ENCODE results near the gene CMTM1. TPM values are rescaled to one million over a fixed set of nuclear protein-coding genes. Genes with fewer than 3 reads are reported as not detected.
"Not testable (repeated sequence)": the region's sequence is repeated elsewhere in the genome, so short reads cannot be mapped to it uniquely, and the experiment has no call there.

CMTM1 gene
- total RNA-seq, 2 experiments from 2014 or later, result 6.4 to 11.8 TPM

DNA sequence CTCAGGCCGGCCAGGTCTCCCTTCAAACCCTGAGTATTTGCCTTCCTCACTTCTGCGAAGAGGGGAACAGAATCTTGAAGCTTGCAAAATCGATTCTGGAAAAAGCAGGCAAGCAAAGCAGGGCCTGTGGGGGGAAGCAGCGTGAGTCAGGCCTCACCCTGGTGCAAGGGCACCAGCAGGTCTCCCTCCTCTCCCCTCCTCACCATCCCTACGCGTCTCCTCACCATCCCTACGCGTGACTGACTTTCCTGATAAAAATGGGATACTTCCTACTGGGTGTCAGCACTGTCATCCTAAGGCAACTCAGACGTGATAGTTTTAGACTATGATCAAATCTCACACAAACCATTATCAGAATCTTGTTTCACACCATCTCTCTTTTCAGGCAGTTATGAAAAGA lies 50.4 kb downstream of the CMTM1 start:
- ATAC-seq (no peak), DNase-seq (no peak)
- intact Hi-C loops (cut with DNase I, micrococcal nuclease), result no loop called here
- Mint-ChIP-seq H3K4me1 (no peaks in the 10 kb centered on the region), H3K9me3 (ENCODE audit: low read depth) (no peaks in the 10 kb centered on the region), H3K4me3 (no peak overlapping the region), H3K27me3 (no peaks in the 10 kb centered on the region), H3K27ac (no peak overlapping the region), H3K36me3 (ENCODE audit: low read depth) (peaks cover 9% of the 10 kb centered on the region)
- ChIA-PET POLR2A (no interaction called here), CTCF (interaction anchor here (0.6 to 1.3 kb wide), 2 partner anchors 8 to 34 kb away, joined by 3 to 4 read pairs; no protein-coding TSS in a partner anchor)

DNA sequence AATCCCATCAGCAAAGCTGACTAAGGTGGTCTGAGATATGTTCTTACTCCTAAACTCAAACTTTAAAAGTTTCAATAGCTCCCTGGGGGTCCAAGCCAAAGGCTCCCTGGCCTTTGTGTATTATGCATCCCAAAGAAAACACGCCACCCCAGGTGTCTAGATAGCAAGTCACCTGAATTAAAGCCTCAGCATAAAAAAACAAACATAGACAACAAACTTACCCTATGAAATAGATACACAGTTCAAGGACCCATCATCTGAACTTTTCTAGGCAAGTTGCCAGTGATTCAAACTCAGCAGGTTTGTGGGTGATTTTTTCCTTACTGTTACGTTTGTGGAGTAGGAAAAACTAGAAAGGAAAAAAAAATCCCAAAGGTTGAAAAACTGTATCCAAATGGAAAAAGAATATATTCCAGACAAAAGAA lies 50.8 kb downstream of the CMTM1 start:
- no peak for ATAC-seq
- no peaks in the 10 kb centered on the region for H3K4me1 Mint-ChIP-seq
- H3K36me3 Mint-ChIP-seq (ENCODE audit: low read depth), result peaks cover 5% of the 10 kb centered on the region
- intact Hi-C loops (cut with DNase I, micrococcal nuclease), result no loop called here
- CTCF ChIA-PET, result interaction anchor here (1.1 to 1.3 kb wide), 2 partner anchors 8 to 34 kb away, joined by 3 to 4 read pairs; no protein-coding TSS in a partner anchor
- no peak overlapping the region for H3K27ac Mint-ChIP-seq
- POLR2A ChIA-PET, result no interaction called here
- no peak for DNase-seq
- no peaks in the 10 kb centered on the region for H3K9me3 Mint-ChIP-seq (ENCODE audit: low read depth)
- no peak overlapping the region for H3K4me3 Mint-ChIP-seq
- H3K27me3 Mint-ChIP-seq, result no peaks in the 10 kb centered on the region

DNA sequence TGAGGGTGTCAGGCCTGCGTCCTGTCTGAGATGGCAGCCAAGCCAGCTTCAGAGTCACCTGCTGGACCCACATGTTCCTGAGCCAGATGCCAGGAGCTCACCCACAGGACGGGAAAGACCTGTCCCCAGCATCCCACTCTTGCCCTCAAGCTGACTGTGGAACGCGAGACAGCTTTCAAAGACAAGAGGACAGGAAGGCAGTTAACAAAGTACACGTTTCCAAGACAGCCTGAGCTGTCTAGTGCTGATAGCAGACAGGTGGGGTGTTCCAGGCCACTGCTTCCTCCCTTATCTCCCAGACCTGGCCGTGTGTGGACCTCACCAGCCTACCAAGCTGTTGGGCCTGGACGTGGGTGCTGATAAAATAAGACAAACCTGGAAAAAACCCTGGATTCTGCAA lies 51.5 kb downstream of the CMTM1 start:
- DNase-seq (no peak), ATAC-seq (no peak)
- H3K4me3 Mint-ChIP-seq, result no peak overlapping the region
- H3K36me3 Mint-ChIP-seq (ENCODE audit: low read depth), result peaks cover 3% of the 10 kb centered on the region
- ChIA-PET POLR2A (no interaction called here), CTCF (interaction anchor here (1.1 to 1.3 kb wide), 2 partner anchors 9 to 33 kb away, joined by 3 to 4 read pairs; no protein-coding TSS in a partner anchor)
- no peak overlapping the region for H3K27ac Mint-ChIP-seq
- intact Hi-C loops (cut with DNase I, micrococcal nuclease), result no loop called here
- no peaks in the 10 kb centered on the region for H3K4me1 Mint-ChIP-seq
- H3K27me3 Mint-ChIP-seq, result no peaks in the 10 kb centered on the region
- H3K9me3 Mint-ChIP-seq (ENCODE audit: low read depth), result no peaks in the 10 kb centered on the region

DNA sequence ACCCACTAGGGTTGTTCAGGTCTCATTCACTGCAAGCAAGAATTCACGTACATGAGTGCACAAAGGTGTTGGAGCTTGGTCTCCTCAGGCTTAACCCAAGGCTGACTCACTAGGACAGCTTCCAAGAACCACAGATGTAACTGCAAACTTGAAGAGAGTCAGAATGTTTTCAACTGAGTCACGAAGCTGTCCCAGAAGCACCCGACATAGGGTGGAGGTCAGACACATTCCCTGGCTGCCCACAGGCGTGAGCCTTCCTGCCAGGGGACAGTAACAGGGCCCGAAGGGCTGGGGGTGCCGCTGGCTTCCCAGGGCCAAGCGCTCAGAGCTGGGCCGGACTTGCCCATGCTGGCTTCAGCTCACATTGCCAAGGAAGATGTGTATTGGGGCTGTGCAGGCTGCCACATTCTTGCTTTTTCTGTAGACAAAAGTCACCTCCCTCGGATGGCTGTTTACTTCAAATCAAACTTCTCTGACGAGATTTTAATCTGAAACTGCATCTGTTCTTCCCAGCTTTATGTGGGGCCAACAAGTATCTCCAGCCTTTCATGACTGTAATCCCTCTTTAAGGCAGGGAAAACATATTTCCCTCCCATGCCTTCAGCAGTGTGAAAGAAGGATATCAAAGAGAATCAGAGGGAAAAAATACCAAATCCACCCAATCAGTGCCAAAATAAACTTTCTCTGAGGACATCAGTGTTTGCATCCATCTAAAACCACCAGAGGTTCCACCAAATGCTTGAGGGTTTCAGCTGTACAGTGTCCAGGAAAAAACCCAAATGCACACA lies 52.5 kb downstream of the CMTM1 start:
- DNase-seq (no peak), ATAC-seq (peak; percentile 26)
- intact Hi-C loops (cut with DNase I, micrococcal nuclease), result no loop called here
- Mint-ChIP-seq H3K36me3 (ENCODE audit: low read depth) (no peaks in the 10 kb centered on the region), H3K9me3 (ENCODE audit: low read depth) (no peaks in the 10 kb centered on the region), H3K4me3 (no peak overlapping the region), H3K27ac (no peak overlapping the region), H3K27me3 (no peaks in the 10 kb centered on the region), H3K4me1 (no peaks in the 10 kb centered on the region)
- POLR2A ChIA-PET, result no interaction called here
- CTCF ChIA-PET, result no interaction called here

DNA sequence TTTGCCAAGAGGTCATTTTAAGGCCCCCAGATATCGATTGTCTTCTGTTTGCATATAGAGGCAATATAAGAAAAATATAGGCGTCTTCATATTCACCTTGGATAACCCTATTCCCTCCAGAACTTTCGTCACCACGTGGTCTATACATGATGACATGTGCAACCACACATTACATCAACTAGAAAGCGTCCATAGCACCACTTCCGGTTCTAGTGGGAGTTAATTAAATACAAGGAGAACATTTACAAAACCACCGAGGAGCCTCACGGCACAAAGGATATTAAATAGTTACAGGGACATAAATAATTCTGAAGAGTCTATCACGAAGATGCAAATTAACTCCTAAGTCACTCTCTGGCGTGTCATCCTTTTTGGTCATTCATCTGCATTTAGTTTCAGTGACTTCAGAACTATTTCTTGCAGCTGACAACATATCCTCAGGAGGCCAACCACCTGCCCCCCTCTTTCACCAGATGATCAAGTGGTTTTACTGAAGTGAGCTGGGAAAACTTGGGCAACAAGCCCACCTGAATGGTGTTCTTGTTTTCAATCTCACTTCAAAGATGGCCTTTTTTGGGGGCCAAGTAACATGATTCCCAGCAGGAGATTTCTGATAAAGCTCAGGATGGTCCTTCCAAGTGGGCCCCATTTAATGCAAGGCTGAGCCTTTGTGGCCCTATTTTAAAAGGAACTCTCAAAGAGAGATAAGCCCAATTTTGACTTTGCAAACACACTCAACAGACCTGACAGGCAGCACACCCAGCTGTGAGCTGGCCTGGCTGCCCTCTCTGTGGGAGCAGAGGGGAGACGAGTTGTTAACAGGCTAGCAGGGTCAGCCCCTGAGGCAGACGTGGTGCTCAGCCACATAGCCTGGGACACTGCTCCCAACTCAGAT lies 53.5 kb downstream of the CMTM1 start:
- Mint-ChIP-seq H3K4me1 (no peaks in the 10 kb centered on the region), H3K4me3 (no peak overlapping the region), H3K9me3 (ENCODE audit: low read depth) (no peaks in the 10 kb centered on the region), H3K27me3 (no peaks in the 10 kb centered on the region), H3K36me3 (ENCODE audit: low read depth) (no peaks in the 10 kb centered on the region), H3K27ac (peak overlapping the region; percentile 43)
- CTCF ChIA-PET, result interaction anchor here (0.6 to 1.8 kb wide), 4 partner anchors 12 to 211 kb away, joined by 3 to 9 read pairs (median 6); partner anchors contain the start of gene NAE1
- POLR2A ChIA-PET, result no interaction called here
- no peak for ATAC-seq
- intact Hi-C loops (cut with DNase I, micrococcal nuclease), result no loop called here
- DNase-seq, result no peak

DNA sequence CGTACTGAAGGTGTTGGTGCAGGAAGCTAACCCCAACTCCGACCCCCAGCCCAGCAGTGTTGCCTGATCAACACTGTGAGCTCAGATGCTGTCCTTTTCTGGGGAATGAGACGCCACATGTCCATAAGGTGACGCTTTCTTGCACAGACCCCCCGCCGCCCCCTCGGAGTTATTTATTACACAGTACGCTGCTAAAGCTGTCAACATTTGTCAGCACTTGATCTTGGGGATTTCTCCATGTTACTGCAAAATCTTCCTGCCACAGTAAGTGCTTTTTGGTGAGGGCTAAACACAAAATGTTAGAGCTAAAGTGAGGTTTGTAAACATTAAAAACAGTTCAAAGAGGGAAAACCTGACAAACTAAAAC lies 54.2 kb downstream of the CMTM1 start:
- Mint-ChIP-seq H3K9me3 (ENCODE audit: low read depth) (no peaks in the 10 kb centered on the region), H3K4me3 (no peak overlapping the region), H3K27ac (no peak overlapping the region), H3K27me3 (no peaks in the 10 kb centered on the region), H3K4me1 (no peaks in the 10 kb centered on the region), H3K36me3 (ENCODE audit: low read depth) (no peaks in the 10 kb centered on the region)
- ATAC-seq (no peak), DNase-seq (no peak)
- POLR2A ChIA-PET, result no interaction called here
- CTCF ChIA-PET, result interaction anchor here (0.6 to 1.8 kb wide), 5 partner anchors 12 to 210 kb away, joined by 3 to 9 read pairs (median 3); partner anchors contain the start of gene NAE1
- intact Hi-C loops (cut with DNase I, micrococcal nuclease), result no loop called here

DNA sequence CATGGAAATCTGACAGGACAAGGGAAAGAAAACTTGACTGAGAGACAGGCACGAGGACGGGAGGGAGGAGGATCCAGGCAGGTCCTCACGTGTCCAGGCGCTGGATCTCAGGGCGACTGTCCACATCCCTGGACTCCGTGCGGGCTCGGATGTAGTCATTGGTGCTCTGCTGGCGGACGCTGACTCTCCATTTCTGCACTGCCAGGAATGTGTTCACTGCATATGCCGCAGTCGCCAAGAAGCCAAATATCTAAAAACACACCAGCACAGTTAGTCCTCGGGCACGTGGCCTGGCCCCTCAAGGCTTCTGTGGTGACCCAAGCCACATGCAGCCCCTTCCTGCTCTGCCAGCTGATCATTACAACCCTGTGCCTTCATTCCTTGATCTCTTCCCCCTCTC lies 55.7 kb downstream of the CMTM1 start:
- POLR2A ChIA-PET, result interaction anchor here (0.6 kb wide), 1 partner anchor 227 kb away, joined by 3 read pairs; no protein-coding TSS in a partner anchor

DNA sequence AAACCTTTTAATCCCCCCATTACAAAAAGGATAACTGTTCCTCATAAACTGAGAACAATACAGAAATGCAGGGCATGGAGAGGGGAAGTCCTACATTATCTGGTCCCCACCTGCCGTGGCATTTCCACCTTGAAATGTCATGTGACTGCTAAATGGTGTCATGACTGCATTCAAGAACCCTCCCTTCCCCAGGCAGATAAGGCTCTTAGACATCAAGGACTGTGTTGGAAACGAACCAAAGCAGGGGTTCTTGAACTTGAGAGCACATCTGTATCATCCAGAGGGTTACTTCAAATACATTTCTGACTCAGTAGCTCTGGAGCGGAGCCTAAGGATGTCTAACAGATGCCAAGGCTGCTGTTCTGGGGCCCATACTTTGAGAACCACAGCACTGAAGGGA lies 56.6 kb downstream of the CMTM1 start:
- DNase-seq (no peak), ATAC-seq (no peak)
- POLR2A ChIA-PET, result no interaction called here
- CTCF ChIA-PET, result interaction anchor here (1.4 kb wide), 1 partner anchor 28 kb away, joined by 4 read pairs; no protein-coding TSS in a partner anchor
- Mint-ChIP-seq H3K4me3 (no peak overlapping the region), H3K9me3 (ENCODE audit: low read depth) (no peaks in the 10 kb centered on the region), H3K27me3 (no peaks in the 10 kb centered on the region), H3K27ac (no peak overlapping the region), H3K36me3 (ENCODE audit: low read depth) (no peaks in the 10 kb centered on the region), H3K4me1 (no peaks in the 10 kb centered on the region)
- intact Hi-C loops (cut with DNase I, micrococcal nuclease), result no loop called here

More for the DNA sequence above, 55.7 kb downstream of the CMTM1 start:
- DNase-seq (no peak), ATAC-seq (no peak)
- H3K36me3 Mint-ChIP-seq (ENCODE audit: low read depth), result no peaks in the 10 kb centered on the region
- no peak overlapping the region for H3K4me3 Mint-ChIP-seq
- CTCF ChIA-PET, result no interaction called here
- H3K27ac Mint-ChIP-seq, result no peak overlapping the region
- intact Hi-C loops (cut with DNase I, micrococcal nuclease), result no loop called here
- no peaks in the 10 kb centered on the region for H3K4me1 Mint-ChIP-seq
- no peaks in the 10 kb centered on the region for H3K27me3 Mint-ChIP-seq
- no peaks in the 10 kb centered on the region for H3K9me3 Mint-ChIP-seq (ENCODE audit: low read depth)

DNA sequence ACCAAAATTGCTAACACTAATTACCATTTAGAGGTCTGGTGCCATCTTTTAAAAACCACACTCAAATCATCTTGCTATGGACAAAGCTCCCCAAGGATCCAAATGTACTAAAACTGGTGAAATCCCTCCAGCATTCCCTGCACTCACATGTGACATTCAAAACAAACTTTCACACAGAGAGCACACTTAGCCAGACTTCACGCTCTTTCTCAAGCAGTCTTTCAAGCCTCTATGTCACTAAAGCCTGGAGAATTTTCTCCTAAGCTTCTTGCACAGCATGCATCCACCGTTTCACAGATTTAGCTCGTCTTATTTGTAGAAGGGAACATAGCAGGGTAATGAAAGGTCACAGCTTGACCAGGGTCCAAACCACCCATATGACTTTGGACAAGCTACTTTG lies 57.5 kb downstream of the CMTM1 start:
- H3K27me3 Mint-ChIP-seq, result no peaks in the 10 kb centered on the region
- intact Hi-C loops (cut with DNase I, micrococcal nuclease), result no loop called here
- no peak for ATAC-seq
- no peak overlapping the region for H3K27ac Mint-ChIP-seq
- H3K36me3 Mint-ChIP-seq (ENCODE audit: low read depth), result no peaks in the 10 kb centered on the region
- POLR2A ChIA-PET, result no interaction called here
- no peaks in the 10 kb centered on the region for H3K4me1 Mint-ChIP-seq
- H3K9me3 Mint-ChIP-seq (ENCODE audit: low read depth), result no peaks in the 10 kb centered on the region
- DNase-seq, result no peak
- CTCF ChIA-PET, result interaction anchor here (0.7 to 1.4 kb wide), 2 partner anchors 24 to 27 kb away, joined by 3 to 4 read pairs; no protein-coding TSS in a partner anchor
- H3K4me3 Mint-ChIP-seq, result no peak overlapping the region

DNA sequence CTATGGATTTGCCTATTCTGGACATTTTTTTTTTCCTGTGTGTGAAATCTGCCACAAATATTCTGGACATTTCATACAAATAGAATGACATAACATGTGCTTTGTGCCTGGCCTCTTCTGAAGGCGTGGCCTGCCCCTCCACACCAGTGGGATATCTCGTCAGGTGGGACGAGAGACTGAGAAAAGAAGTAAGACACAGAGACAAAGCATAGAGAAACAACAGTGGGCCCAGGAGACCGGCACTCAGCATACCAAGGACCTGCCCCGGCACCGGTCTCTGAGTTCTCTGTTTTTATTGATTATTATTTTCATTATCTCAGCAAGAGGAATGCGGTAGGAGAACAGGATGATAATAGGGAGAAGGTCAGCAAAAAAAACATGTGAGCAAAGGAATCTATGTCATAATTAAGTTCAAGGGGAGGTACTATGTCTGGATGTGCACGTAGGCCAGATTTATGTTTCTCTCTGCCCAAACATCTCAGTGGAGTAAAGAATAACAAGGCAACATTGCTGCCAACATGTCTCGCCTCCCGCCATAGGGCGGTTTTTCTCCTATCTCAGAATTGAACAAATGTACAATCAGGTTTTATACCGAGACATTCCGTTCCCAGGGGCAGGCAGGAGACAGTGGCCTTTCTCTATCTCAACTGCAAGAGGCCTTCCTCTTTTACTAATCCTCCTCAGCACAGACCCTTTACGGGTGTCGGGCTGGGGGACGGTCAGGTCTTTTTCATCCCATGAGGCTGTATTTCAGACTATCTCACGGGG lies 61.6 kb downstream of the CMTM1 start:
- H3K36me3 Mint-ChIP-seq (ENCODE audit: low read depth); H3K4me1 Mint-ChIP-seq; DNase-seq; H3K27me3 Mint-ChIP-seq; H3K27ac Mint-ChIP-seq; CTCF ChIA-PET; intact Hi-C loops (cut with DNase I, micrococcal nuclease); POLR2A ChIA-PET; H3K4me3 Mint-ChIP-seq; H3K9me3 Mint-ChIP-seq (ENCODE audit: low read depth); ATAC-seq: not testable (repeated sequence)

Data from activated CD4-positive, alpha-beta T cell treated with anti-CD3 and anti-CD28 coated beads for 36 hours (primary cell).